GM12874 (cell line): ENCODE measurements around the gene KCTD16.

Source experiments
- TF ChIP-seq, protein P1 (sequence below): IDR thresholded peaks from 2 replicates; pipeline ENCODE4 v1.5.1; 2011; ENCODE audit warnings: low read depth, mild to moderate bottlenecking, control low read depth, low read length, moderate library complexity; ENCODE audit not compliant: insufficient read depth

KCTD16 gene

GRCh38 chr5:144332265-144332664 is 161.6 kb downstream of the KCTD16 start:
- TF ChIP-seq, protein P1, sequence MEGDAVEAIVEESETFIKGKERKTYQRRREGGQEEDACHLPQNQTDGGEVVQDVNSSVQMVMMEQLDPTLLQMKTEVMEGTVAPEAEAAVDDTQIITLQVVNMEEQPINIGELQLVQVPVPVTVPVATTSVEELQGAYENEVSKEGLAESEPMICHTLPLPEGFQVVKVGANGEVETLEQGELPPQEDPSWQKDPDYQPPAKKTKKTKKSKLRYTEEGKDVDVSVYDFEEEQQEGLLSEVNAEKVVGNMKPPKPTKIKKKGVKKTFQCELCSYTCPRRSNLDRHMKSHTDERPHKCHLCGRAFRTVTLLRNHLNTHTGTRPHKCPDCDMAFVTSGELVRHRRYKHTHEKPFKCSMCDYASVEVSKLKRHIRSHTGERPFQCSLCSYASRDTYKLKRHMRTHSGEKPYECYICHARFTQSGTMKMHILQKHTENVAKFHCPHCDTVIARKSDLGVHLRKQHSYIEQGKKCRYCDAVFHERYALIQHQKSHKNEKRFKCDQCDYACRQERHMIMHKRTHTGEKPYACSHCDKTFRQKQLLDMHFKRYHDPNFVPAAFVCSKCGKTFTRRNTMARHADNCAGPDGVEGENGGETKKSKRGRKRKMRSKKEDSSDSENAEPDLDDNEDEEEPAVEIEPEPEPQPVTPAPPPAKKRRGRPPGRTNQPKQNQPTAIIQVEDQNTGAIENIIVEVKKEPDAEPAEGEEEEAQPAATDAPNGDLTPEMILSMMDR = peak; percentile 12; the same call in 1 of the 2 replicates

GRCh38 chr5:144333336-144333920 is 162.8 kb downstream of the KCTD16 start:
- TF ChIP-seq, protein P1 = no peak

- TF ChIP-seq, protein P1 = no peak
Observed at GRCh38 chr5:144335561-144335960, 164.9 kb downstream of the KCTD16 start.

- TF ChIP-seq, protein P1 = no peak
Observed at GRCh38 chr5:144336191-144336961, 165.7 kb downstream of the KCTD16 start.

DNA sequence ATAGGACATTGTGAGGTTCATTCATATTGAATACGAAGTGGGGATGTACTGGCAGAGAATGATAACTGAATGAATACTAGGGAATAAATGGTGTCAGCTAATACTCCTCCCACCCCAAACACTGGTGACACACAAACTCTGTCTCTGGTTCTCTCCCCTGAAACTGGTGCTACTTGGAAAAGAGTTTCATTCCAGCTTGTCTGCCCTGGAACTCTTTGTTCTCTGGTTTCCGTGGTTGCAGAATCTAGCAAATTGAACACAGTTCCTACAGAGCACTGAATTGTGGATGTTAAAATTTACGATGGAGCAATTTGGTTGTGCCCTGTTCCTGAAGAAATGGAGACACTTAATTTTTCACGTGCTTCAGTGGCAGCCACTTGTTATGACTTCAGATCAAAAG is 181.7 kb downstream of the KCTD16 start:
- TF ChIP-seq, protein P1 = no peak

DNA sequence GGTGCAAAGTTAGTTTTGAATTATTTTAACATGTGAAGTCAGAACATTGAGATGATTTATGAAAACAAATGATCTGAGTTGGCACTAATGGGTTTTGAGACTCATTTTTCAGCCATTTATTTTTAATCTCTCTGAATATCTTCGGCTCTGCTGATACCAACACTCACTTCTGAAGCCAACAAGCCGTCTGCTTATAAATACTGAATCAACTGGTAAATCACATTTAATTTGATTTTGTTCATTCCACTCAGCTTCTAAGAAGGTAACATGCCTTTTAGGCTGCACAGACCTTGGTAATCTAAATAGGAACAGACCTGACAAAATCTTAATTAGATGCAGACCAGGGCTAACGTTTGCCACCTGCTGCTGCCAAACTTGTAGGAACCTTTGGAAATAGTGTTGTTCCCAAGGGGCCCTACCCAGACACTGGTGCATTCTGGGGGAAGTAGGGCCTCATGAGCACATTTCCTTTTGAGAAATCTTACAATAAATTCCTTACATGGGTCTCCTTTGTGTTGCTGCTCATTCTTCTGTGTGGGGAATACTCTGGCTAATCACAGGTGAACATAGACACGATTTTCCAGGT is 182.2 kb downstream of the KCTD16 start:
- TF ChIP-seq, protein P1 = no peak

DNA sequence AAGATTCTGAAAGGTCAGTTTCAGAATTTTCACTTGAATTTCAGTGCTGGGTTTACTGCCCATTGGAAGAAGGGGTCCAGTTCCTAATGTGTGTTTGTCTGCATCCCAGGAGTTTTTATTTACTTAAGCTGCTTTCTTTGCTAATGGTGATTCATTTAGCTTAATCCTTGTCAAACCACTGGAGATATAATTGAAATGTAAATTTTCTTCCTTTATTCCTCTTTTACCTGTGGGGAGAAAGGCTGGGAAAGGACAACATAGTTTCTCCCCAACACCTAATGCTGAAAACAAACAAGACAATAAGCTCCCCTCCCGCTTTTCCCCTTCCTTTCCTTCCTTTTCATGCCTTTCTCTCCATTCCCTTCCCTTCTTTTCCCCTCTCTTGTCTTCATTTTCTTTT is 185.8 kb downstream of the KCTD16 start:
- TF ChIP-seq, protein P1 = no peak
